Tibial artery (tissue), 4 donors: ENCODE measurements around the gene CHIC2.

Experiments used
- DNase-seq, 2 donors: peaks; one replicate each; pipeline ENCODE4 v3.0.0-alpha.2; 2019
- H3K27ac ChIP-seq, 2 donors: fragments of 200-600 bp; sonication (generic) in 1 of 2; 1 replicate in 1 of 2; 2 replicates in 1 of 2; pipeline ENCODE4 v1.5.1; 2018 to 2019; ENCODE audit warnings: mild to moderate bottlenecking in 1 of 2
- H3K27me3 ChIP-seq, 2 donors: fragments of 200-600 bp; sonication (generic) in 1 of 2; one replicate each; pipeline versions ENCODE4 v1.5.1 to v1.6.0; 2016 to 2019
- H3K36me3 ChIP-seq, 3 donors: fragments of 200-600 bp; sonication (generic) in 2 of 3; one replicate each; pipeline ENCODE4 v1.5.1; 2016 to 2019; ENCODE audit warnings: mild to moderate bottlenecking in 2 of 3
- H3K4me1 ChIP-seq, 4 donors: fragments of 200-600 bp; sonication (generic) in 2 of 4; 1 replicate in 3 of 4; 2 replicates in 1 of 4; pipeline ENCODE4 v1.5.1; 2016 to 2019
- H3K4me3 ChIP-seq, 2 donors: fragments of 200-600 bp; sonication (generic) in 1 of 2; 1 replicate in 1 of 2; 2 replicates in 1 of 2; pipeline ENCODE4 v1.5.1; 2018 to 2019; ENCODE audit warnings: mild to moderate bottlenecking in 2 of 2
- H3K9me3 ChIP-seq, 3 donors: fragments of 200-600 bp; sonication (generic) in 1 of 3; one replicate each; pipeline ENCODE4 v1.5.1; 2016 to 2019
- intact Hi-C: fragments of 100-400 bp; cut with DNase I; formaldehyde crosslinking; loops from one replicate; pipeline ENCODE4 v1.15.0; 2023; ENCODE audit warnings: low total_unique reads
- TF ChIP-seq, protein P1 (sequence below), 2 experiments: fragments of 200-600 bp in 1 of 2; fragments of 450-650 bp in 1 of 2; IDR thresholded peaks; one replicate each; pipeline ENCODE4 v1.5.1; 2017 to 2019; ENCODE audit warnings: antibody characterized with exemption in 2 of 2, mild to moderate bottlenecking in 1 of 2, moderate library complexity in 1 of 2

CHIC2 gene

DNA sequence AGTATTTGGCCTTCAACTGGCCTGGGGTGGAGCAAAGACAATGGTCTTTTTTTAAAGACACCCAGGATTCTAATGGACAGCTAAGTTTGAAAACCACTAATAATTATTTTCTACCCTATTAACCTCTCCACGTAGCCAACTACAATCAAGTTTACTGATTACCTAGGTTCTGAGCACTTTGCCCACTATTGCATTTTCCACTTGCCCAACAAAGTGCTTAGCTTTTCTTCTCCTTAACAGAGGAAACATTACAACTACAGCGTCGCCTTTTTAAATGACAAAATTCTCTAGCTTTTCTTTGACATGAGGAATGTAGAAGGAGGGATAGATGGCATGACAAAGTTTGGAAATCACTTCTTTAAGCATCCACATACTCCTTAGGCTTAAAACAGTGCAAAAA lies 2.0 kb downstream of the CHIC2 start:
- Histone ChIP-seq H3K4me1 (peaks cover 0 to 82% (median 30%) of the 10 kb centered on the region in 4 donors), H3K9me3 (no peaks in the 10 kb centered on the region), H3K36me3 (no peaks in the 10 kb centered on the region), H3K4me3 (peak overlapping the region; percentile 90 to 93), H3K27ac (peak overlapping the region in 1 of 2 donors; percentile 93), H3K27me3 (no peaks in the 10 kb centered on the region)
- TF ChIP-seq, protein P1, sequence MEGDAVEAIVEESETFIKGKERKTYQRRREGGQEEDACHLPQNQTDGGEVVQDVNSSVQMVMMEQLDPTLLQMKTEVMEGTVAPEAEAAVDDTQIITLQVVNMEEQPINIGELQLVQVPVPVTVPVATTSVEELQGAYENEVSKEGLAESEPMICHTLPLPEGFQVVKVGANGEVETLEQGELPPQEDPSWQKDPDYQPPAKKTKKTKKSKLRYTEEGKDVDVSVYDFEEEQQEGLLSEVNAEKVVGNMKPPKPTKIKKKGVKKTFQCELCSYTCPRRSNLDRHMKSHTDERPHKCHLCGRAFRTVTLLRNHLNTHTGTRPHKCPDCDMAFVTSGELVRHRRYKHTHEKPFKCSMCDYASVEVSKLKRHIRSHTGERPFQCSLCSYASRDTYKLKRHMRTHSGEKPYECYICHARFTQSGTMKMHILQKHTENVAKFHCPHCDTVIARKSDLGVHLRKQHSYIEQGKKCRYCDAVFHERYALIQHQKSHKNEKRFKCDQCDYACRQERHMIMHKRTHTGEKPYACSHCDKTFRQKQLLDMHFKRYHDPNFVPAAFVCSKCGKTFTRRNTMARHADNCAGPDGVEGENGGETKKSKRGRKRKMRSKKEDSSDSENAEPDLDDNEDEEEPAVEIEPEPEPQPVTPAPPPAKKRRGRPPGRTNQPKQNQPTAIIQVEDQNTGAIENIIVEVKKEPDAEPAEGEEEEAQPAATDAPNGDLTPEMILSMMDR (IDR thresholded peaks at IDR 0.05): no peak
- intact Hi-C loops: no loop called here
- no peak for DNase-seq

DNA sequence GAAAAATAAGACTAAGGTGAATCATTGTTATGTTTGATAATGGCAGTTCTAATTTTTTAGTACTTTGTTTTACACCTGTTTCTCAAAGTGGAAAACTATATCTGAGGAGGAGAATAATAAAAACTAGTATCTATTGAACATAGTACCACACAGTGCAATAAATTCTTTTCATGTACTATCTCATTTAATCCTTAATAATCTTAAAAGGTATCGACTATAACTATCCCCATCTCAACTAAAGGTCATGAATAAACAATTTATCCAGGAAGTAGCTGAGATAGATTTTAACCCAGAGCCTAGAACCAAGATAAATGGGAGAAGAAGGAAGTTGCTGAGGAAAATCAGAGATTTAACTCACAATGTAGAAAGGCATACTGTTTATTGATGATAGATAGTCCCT lies 2.5 kb downstream of the CHIC2 start:
- H3K27ac ChIP-seq: no peak overlapping the region
- intact Hi-C loops: no loop called here

DNA sequence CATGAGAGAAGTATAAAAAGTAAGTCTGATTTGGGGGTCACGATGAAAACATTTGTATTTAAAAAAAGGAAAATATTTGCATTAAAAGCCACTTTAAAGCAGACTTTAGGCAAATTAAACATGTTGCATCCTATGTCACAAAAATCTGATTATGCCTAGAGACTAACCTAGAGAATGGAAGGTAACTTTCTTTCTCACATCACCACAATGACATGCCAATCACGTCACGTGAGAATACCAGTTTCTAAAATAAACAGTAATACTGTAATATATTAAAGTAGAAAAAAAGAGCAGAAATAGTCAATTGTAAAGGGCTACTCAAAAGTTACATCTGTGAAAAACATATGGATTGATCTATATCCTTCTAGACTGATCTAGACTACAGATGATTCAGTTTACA lies 3.3 kb downstream of the CHIC2 start:
- H3K9me3 ChIP-seq: no peaks in the 10 kb centered on the region
- no peak overlapping the region for H3K27ac ChIP-seq
- H3K4me1 ChIP-seq: peaks cover 0 to 82% (median 31%) of the 10 kb centered on the region in 4 donors
- TF ChIP-seq, protein P1 (IDR thresholded peaks at IDR 0.05): no peak
- H3K36me3 ChIP-seq: no peaks in the 10 kb centered on the region
- no peak for DNase-seq
- intact Hi-C loops: no loop called here
- H3K27me3 ChIP-seq: no peaks in the 10 kb centered on the region
- peak overlapping the region in 1 of 2 donors; percentile 93 for H3K4me3 ChIP-seq

More for the DNA sequence above, 2.5 kb downstream of the CHIC2 start:
- Histone ChIP-seq H3K36me3 (no peaks in the 10 kb centered on the region), H3K4me1 (peaks cover 0 to 82% (median 31%) of the 10 kb centered on the region in 4 donors), H3K9me3 (no peaks in the 10 kb centered on the region), H3K27me3 (no peaks in the 10 kb centered on the region), H3K4me3 (peak overlapping the region; percentile 90 to 93)
- TF ChIP-seq, protein P1 (IDR thresholded peaks at IDR 0.05): no peak
- no peak for DNase-seq

DNA sequence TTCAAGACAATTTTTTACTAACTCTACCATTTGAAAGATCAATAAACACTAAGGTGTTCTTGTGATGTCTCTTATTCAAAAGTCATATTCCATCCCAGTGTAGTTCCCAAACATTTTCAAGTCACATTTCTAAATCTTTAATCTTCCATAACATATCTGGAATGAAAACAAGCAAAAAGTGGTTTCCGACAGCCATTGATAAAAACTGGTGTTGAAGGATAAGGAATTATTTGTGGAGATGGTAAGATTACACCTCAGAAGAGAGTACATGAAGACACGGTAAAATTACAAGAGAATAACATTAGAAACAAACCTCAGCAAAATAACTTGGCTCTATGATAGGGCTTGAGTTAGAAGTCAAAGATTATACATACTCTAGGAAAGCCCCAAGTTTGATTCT lies 4.3 kb downstream of the CHIC2 start:
- TF ChIP-seq, protein P1 (IDR thresholded peaks at IDR 0.05): no peak
- peaks cover 0 to 79% (median 22%) of the 10 kb centered on the region in 4 donors for H3K4me1 ChIP-seq
- no peaks in the 10 kb centered on the region for H3K27me3 ChIP-seq
- no peak overlapping the region for H3K4me3 ChIP-seq
- no peak for DNase-seq
- intact Hi-C loops: no loop called here
- H3K36me3 ChIP-seq: no peaks in the 10 kb centered on the region
- H3K9me3 ChIP-seq: no peaks in the 10 kb centered on the region
- H3K27ac ChIP-seq: no peak overlapping the region

DNA sequence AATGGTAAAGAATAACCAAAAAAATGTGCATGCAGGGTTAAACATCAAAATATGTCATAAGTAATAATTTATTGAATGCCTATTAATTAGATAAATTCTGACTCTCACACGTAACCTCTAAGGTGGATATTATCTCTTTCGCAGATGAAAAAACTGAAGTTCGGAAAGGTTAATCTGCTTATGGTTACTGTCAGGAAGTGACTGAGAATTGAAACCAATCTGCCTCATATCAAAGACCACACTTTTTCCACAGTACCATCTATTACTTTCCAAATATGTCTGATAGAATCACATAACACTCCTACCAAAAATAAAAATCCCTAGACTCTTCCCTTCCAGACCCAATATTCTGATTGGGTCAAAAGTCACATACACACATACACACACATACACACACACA lies 6.2 kb downstream of the CHIC2 start:
- intact Hi-C loops: no loop called here
- TF ChIP-seq, protein P1 (IDR thresholded peaks at IDR 0.05): no peak
- H3K4me3 ChIP-seq: no peak overlapping the region
- no peaks in the 10 kb centered on the region for H3K36me3 ChIP-seq
- no peaks in the 10 kb centered on the region for H3K9me3 ChIP-seq
- peaks cover 0 to 90% (median 21%) of the 10 kb centered on the region in 4 donors for H3K4me1 ChIP-seq
- H3K27ac ChIP-seq: no peak overlapping the region
- H3K27me3 ChIP-seq: no peaks in the 10 kb centered on the region
- no peak for DNase-seq

DNA sequence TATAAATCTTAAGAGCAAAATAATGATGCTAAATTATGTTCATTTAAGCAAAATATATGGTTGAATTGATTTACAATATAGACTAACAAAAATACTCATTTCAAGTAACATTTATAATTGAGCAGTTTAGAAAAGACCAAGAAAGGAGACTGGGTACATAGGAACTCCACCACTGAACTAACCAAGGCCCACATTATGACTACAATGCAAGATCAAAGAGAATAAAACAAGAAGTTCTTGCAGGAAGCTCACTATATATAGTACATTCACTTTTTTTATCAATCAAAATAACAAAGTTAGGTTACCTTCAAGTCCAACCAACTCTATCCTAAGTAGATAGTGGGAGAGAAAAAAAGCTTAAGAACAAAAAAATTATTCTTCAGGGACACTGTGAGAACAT lies 8.0 kb downstream of the CHIC2 start:
- TF ChIP-seq, protein P1 (IDR thresholded peaks at IDR 0.05): no peak
- Histone ChIP-seq H3K27me3 (no peaks in the 10 kb centered on the region), H3K27ac (no peak overlapping the region), H3K9me3 (no peaks in the 10 kb centered on the region), H3K36me3 (no peaks in the 10 kb centered on the region), H3K4me3 (no peak overlapping the region), H3K4me1 (peaks cover 0 to 91% (median 18%) of the 10 kb centered on the region in 4 donors)
- DNase-seq: no peak
- intact Hi-C loops: no loop called here
